ENCODE measurements around the gene SH2D3C.
"Not testable (repeated sequence)": the region's sequence is repeated elsewhere in the genome, so short reads cannot be mapped to it uniquely, and the experiment has no call there.

The SH2D3C gene

DNA sequence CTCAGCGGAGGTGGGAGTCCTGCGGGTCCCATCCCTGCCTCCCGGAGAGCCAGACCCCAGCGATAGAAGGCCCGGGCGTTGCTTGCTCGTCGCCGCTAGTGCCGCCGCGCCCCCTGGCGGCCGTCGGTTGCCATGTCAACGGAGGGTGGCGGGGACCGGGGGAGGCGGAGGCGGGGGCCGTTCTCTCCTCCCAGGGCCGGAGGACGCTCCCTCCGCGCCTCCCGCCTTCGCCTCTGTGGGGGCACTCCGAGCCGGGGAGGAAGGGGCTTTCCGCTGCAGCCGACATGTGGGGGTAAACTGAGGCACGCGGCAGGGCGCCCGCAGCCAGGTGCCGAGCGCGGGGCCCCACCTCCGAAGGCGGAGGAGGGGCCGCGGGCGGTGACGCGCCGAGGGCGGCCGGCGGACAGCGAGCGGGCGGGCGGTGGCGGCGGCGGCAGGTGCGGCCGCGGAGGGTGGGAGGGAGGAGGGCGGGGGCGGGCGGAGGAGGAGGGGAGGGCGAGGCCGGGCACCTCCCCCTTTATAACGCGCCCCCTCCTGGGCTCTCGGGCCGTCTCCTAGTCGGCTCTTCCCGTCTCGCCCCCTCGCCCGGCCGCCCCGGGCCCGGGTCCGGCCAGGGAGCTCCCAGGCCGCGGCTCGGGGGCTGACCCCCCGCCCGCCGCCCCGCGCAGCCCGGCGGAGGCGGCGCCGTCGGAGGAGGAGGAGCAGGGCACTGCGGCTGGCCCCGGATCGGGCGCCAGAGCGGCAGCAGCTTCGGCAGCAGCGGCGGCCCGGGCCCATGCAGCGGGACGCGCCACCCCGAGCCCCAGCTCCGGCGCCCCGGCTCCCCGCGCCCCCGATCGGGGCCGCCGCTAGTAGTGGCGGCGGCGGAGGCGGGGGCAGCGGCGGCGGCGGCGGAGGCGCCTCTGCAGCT lies 6.8 kb upstream of the SH2D3C start:
- DNase-seq = peak; percentile 84

DNA sequence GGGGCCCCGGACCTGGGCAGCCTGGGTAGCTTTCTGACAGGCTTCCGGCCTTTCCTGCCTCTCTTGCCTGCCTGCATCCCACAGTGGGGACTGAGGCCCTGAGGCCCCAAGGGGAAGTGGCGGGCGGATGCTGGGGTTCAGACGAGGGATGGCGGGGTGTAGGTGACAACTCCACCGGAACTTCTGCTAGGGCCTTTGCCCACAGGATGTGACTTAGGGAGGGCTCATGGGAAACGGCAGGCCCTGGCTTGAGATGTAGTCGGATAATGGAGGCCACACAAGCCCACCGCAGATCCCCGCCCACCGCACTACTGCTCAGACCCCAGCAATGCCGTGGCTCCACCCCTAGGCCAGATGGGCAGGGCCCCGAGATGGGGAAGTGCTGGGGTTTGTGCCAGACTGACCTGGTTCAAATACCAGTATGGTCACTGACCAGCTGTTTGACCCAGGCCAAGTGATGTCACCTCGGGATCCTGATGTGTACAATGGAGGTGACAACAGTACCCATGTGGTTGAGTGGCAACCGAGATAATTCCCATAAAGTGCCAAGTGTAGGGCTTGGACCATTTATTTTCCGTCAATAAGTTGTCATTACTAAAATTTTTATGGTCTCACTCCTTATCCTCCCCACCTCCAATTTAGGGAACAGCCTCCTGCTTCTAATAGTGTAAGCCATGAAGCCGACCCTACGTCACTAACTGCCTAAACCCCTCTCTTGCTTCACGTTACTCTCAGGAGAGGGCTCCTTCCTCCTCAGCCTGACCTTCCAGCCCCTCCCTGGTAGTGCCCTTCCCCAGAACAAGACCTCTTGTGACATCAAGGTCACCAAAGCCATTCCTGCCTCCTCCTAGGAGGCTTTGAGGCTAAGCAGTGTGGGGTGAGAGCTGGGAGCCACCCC lies 4.9 kb upstream of the SH2D3C start:
- DNase-seq = no peak

DNA sequence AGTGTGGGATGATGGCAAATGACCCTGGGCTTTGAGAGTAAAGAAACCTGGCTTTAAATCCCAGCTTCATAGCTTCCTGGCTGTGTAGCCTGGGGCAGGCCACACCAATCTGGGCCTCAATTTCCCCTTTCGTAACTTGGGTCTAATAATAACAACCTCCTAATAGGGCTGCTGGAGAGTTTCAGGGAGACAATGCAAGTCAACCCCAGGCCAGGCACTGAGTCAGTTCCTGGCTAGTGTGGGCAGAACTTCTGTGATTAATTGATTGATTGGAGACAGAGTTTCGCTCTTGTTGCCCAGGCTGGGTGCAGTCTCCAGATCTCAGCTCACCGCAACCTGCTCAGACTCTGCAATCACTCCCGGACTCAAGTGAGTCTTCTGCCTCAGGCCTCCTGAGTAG lies 3.3 kb upstream of the SH2D3C start:
- DNase-seq = no peak

DNA sequence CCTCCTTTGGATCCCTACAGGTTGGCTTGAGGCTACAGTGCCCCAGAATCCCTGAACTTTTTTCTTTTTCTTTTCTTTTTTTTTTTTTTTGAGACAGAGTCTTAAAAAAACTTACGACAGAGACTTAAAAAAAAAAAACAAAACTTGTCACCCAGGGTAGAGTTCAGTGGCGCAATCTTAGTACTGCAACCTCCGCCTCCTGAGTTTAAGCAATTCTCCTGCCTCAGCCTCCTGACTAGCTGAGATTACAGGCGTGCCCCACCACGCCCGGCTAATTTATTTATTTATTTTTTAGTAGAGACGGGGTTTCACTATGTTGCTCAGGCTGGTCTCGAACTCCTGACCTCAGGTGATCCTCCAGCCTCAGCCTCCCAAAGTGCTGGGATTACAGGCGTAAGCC lies 2.4 kb upstream of the SH2D3C start:
- DNase-seq = not testable (repeated sequence)

DNA sequence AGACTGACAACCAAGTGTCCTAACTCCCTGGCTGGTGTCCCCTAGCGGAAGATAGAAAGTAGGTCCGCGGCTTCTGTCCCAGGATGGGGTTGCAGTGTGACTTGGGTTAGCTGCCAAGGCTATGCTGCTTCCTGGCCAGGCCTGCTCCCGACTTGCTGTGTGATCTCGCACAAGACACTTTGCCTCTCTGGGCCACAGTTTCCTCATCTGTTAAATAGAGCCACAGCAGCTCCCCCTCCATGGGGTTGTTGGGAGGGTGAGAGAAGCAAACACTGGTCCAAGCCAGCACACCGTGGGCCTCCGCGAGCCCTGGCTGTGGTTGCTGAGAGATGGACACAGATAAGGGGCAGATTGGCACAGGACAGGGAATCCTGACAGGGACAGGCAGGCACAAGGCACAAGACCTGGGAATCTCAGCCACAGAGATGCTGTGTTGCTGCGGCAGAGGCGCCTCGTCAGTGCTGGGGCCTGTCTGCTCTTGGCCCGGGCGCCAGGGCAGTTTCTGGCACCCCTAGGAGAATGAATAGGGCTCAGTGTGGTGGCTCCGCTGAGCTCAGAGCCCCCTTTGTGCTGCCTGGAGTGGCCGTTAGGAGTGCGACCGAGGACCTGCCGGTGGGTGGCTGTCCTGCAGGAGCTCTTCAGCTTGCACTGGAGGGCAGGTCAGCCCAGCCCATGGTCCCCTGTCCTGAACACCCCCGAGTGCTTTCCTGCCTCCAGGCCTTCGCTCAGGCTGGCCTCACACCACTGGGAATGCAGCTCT lies 1.8 kb upstream of the SH2D3C start:
- DNase-seq = no peak

DNA sequence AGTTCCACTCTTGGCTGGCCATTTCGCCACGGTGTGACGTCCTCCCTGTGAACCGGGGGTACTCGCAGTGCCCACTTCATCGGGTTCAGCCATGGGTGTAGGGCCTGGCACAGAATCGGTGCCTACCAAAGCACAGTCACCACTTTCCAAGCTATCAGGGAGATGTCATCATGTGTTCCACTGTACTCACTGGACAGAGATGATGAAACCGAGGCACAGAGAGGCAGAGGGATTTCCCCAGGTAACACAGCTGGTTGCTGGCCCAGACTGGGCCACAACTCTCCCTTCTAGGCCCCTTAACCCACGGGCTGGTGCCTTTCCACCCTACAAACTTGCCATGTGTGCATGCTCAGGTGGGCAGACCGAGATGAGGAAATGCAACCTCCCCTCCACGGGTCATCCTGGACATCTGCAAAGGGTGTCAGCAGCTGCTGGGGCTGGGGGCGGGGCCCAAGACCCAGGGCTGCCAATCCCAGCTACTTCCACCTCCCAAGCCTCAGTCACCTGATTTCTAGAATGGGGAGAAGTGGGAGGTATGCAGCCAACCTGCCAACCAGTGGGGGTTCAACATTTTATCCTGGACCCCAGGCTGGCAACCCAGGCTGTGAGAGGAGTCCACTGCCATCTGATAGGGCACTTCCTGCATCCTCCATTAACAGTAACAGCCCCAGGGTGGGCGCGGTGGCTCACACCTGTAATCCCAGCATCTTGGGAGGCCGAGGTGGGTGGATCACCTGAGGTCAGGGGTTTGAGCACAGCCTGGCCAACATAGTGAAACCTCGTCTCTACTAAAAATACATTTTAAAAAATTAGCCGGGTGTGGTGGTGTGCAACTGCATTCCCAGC lies 893 bp upstream of the SH2D3C start:
- DNase-seq = no peak

DNA sequence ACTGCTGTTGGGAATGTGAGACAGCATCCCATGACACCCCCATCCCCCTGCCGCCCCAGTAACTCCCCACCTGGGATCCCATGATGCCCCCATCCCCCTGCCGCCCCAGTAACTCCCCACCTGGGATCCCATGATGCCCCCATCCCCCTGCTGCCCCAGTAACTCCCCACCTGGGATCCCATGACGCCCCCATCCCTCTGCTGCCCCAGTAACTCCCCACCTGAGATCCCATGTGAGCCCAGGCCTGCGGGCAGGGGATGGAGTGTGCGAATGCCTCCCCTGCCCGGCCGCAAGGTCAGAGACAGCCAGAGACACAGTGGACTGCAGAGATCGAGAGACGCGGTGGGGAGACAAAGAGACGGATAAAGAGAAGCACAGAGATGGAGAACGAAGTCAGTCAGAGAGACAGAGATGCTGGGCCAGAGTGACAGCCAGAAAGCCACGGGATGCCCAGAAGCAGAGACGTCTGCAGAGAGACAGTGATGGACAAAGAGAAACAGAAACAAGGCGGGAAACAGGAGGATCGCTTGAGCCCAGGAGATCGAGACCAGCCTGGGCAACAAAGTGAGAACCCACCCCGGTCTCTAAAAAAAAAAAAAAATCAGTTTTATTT lies 992 bp downstream of the SH2D3C start:
- no peak for DNase-seq

DNA sequence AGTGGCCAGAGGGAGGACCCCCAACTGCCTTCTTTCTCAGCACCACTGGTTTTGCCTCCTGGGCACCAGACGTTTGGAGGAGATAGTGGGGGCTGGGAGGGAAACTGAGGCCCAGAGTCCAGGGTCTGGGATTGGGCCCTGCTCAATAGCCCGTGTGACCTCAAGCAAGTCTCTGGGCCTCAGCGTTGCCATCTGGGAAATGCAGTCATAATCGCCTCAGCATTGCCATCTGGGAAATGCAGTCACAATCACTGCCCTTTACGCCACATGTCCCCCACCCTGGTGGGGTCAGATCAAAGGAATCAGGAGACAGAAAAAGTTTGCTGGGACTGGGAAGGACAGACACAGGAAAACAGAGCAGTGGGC lies 1.6 kb downstream of the SH2D3C start:
- no peak for DNase-seq

DNA sequence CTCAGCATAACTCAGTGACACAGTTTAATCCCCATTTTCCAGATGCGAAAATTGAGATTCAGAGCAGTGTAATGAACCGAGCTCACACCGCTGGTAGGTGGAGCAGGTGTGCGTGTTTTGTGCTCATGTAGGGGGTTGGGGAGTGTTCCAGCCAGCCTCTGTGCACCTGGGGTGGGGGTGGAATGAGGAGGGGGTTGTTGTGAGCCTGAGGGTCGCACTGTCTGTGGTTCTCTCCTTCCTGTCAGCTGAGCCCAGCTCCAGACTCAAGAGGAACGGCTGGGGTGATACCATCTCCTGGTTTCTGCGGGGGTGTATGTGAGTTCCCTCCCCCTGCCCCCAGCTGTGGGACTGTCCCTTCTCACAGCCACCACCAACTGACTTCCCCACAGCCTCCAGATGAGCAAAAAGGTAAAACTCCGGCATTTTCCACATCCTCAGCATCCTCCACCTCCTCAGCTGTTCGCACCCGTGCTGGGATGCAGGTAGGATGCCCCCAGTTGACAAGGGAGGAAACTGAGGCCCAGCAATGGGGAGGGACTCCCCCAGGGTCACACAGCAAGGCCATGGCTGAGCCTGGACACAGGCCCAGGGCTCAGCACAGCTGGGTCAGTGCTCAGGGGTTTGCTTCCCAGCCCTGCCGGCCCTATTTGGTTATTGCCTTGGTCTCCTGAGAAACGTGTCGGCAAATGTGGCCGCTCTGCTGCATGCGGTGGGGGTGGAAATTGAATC lies 2.1 kb downstream of the SH2D3C start:
- DNase-seq = no peak

DNA sequence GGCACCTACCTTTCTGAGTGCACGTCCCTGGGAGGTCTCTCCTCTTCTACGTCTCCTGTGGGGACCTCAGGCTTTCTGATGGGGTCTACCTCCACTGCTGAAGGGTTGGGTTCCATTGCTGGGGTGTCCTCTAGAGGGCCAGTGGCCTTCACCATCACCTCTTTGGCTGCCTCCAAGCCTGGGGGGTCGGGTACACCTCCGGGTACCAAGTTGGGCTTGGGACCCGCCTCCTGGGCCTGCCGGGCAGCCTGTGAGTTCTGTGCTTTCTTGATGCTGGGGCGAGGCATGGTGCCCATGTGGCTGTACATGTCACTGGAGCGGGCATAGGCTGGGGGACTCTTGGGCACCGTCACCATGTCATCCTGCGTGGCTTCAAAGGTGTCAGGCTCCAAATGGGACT lies 4.5 kb downstream of the SH2D3C start:
- DNase-seq = no peak

DNA sequence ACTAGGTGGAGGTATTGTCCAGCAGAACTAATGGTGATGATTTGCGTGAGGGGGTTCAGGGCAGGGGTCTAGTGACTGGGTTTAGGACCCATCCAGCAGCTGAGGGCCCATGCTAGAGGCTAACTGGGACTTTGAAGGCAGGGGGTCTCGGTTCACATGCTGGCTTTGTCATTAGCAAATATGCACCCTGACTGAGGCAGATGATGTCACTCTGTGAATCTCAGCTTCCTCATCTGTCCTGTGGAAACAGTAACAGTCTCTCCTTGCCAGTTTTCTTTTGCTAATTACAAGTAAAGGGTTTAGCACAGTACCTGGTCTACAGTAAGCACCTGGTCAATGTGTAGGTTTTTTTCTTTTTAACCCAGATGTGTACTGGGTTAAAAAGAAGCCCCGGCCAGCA lies 5.2 kb downstream of the SH2D3C start:
- DNase-seq = no peak

DNA sequence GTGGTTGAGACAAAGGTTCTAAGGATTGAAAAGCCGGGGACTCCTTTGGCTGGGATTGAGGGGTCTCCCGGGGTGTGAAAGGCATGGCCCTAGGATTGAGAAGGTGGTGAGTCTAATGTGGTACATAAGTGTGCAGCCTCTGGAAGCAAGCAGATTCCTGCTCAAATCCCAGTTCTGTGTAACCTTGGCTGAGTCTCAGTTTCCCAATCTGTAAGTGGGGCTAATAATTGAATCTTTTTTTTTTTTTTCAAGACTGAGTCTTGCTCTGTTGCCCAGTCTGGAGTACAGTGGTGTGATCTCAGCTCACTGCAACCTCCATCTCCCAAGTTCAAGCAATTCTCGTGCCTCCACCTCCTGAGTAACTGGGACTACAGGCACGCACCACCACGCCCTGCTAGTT lies 5.9 kb downstream of the SH2D3C start:
- DNase-seq = no peak

DNA sequence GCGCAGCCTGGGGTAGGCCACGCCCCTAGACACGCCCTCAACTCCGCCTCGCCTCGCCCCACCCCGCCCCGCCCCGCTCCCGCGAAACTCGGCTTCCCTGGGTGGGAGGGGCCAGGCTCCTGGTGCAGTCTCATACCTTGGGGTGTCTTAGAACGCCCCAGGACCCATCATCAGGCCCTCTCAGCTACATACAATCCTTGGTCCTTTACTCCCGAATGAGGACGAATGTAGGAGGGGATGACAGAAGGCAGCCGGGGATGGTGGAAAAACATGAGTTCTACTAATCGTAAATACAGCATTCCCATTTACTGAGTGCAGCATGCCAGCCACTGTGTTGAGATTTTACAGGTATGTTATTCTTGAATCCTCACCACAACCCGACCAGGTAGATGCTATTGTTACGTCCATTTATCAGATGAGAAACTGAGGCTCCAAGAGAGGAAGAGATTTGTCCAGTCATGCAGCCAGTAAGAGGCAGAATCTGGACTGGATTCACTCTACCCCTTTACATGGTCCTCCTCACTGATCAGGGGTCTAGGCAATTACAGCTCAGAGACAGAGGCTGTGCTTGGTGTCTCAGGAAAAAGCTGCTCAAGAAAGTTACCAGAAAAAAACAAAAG lies 6.8 kb downstream of the SH2D3C start:
- DNase-seq = no peak

DNA sequence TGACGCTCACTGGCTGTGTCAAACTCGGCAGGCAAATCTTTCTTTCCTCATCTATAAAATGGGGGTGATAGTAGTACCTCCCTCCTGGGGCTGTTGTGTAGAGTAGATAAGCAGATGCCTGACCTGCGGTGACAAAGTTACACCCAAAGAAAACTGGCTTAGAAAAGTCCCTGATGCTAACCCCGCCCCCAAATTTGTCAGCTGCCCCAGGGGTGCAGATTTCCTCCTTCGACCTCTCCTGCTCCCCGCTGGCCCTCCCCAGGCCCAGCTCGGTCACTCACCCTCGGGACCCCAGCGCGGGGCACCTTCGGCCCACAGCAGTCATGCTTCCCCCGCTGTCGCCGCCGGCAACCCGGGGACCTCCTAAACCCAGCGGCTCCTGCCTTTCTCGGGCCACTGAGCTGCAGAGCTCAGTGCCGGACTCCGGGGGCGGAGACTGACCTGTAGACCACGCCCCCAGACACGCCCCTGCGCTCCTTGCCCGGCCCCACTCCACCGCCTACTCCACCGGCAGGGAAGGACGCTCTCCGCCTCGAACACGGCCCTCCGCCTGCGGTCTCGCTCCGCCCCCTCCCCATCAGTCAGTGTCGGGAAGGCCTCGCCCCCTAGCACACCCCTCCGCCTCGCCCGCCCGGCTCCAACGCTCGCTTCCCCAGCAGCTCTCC lies 7.4 kb downstream of the SH2D3C start:
- DNase-seq = peak; percentile 73

DNA sequence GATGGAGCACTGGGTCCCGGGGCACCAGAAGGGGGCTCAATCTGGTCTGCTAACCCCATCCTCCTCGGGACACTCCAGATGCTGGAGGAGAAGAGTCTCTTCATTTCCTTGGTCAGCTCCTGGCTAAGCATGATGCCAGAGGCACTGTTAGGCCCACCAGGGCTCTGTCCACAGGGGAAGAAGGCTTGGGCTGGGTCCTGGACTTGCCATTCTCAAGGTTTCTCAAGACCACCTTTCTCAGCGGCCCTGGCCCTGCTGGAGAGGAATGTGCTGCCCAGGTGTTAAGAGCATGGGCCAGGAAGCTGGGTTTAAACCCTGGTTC lies 7.9 kb downstream of the SH2D3C start:
- no peak for DNase-seq

DNA sequence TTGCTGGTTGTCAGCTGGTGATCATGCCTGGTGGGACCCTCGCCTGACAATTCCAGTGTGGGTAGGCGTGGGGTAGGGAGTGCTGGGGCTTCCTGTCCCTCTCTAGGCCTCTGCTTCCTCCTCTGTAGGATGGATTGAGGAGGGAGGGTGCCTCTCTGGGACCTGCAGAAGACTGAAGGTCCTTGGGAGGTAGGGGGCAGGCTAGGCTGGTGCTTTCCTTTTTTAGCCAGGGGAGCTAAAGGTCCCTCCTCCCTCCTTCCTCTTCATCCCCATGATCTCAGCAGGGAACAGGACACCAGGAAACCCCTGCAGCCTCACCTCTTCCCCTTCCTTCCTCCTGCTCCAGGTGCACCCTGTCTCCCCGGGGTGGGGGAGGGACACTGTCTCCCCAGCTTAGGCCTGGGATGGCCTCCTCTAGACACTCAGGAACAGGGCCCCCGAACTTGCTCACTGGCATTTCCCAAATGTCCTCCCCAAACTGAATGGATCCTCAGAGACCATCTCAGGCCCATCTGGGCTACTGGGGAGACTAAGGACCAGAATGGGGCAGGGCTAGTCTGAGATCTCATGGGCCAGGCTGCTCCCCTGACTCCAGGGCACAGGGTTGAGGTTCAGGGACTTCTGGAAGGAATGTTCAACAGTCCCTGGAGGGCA lies 8.4 kb downstream of the SH2D3C start:
- DNase-seq = no peak

DNA sequence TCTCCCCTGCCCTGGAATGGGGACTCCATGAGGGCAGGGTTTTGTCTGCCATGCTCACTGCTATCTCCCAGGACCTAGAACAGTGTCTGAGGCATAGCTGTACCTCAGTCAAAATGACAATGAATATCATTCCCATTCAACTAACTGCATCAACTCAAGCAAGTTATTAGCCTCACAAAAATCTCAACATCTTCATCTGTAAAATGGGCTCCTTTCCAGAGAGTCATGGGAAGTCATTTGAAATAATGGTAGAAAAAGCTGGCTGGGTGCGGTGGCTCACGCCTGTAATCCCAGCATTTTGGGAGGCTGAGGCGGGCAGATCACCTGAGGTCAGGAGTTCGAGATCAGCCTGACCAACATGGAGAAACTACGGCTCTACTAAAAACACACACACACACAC lies 9.4 kb downstream of the SH2D3C start:
- DNase-seq = no peak

DNA sequence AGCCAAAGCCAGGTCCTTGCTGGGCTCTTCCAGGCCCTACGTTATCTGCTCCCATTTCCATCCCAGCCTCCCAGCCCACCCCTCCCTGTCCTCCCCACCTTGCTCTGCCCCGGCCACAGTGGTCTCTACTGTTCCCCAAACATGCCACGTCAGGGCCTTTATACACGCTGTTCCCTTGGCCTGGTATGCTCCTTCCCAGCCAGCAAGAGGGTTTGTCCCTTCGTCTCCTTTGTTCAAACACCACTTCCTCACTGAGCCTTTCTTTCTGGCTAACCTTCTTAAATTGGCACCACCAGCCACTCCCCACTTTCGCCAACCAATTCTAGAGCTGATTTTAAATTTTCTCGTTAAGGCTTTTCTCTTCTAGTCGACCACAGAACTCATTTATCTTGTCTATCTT lies 9.8 kb downstream of the SH2D3C start:
- no peak for DNase-seq

DNA sequence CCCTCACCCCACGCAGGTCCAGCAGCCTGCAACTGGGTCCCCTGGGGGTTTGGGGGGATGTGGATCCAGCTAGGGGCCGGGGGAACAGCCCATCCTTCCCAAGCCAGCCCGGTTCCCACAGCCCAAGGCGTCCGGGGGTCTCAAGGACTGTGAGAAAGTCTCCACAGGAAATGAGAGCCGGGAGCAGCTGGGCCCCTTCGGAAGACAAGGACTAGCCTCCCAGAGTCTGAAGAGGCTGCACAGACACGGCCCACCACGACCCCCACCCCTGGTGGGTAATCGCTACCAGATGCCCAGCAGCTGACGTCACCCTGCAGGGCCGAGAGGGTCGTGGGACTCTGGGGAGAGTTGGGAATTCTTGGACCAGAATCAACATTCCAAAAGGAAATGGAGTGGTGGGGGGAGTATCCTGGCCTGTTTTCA lies 10.5 kb downstream of the SH2D3C start:
- no peak for DNase-seq

DNA sequence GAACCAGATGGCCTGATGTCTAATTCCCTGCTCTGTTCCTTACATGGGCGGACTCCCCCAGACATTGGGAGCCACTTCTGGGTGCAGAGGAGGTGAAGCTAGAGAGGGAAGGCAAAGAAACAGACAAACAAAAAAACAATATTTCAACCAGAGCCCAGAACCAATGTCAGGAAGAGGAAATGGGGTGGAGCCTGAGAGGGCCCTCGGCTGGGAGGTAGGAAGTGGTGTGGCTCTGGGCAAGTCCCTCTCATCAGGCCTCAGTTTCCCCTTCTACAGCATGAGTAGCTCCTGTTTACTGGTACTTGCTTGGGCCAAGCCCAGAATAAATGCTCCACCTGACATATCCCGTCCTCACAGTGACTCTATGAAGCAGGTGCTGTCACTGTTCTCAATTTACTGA lies 11.1 kb downstream of the SH2D3C start:
- DNase-seq = no peak

Measured in cortex of kidney (tissue), 1 donor.